Daoy (cell line): ENCODE results near the gene PITPNM3. TPM values are rescaled to one million over a fixed set of nuclear protein-coding genes. Genes with fewer than 3 reads are reported as not detected.

Experiments
- DNase-seq: peaks from one replicate; pipeline ENCODE4 v3.0.0-alpha.2; 2015; ENCODE audit warnings: low read depth
- total RNA-seq: library from RNA; depleted of rRNA; stranded (reverse); fragments of >200 nt; shearing (Covaris generic); gene quantifications from 2 replicates; pipeline ENCODE4 v1.2.3, GENCODE V29; 2014

PITPNM3 gene
- total RNA-seq, 1 experiment from 2014 or later, result 0.51 TPM

GRCh38 chr17:6526362-6527152, 29.8 kb downstream of the PITPNM3 start:
- no peak for DNase-seq

- DNase-seq, result no peak
Measured at GRCh38 chr17:6525731-6526130, 30.6 kb downstream of the PITPNM3 start.

DNA sequence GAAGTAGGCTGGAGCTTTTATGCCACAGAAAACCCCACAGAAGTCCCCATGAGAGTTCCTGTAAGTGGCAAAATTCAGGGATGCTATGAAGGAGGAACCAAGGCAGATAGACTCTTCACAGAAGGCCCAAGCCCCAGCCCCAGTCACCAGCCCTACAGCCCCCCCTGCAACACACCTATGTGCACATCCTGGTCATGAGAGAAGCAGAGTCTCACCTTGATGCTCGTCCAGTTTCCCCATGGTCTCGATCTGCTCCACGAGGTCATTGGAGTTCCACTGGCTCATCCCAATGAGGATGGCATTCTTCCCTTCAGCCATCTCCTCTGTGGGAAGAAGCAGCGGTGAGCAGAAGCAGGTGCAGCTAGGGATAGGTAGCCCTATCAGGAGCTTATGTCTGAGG, 31.2 kb downstream of the PITPNM3 start:
- no peak for DNase-seq

GRCh38 chr17:6524520-6524919, 31.8 kb downstream of the PITPNM3 start:
- peak; percentile 28 for DNase-seq

DNA sequence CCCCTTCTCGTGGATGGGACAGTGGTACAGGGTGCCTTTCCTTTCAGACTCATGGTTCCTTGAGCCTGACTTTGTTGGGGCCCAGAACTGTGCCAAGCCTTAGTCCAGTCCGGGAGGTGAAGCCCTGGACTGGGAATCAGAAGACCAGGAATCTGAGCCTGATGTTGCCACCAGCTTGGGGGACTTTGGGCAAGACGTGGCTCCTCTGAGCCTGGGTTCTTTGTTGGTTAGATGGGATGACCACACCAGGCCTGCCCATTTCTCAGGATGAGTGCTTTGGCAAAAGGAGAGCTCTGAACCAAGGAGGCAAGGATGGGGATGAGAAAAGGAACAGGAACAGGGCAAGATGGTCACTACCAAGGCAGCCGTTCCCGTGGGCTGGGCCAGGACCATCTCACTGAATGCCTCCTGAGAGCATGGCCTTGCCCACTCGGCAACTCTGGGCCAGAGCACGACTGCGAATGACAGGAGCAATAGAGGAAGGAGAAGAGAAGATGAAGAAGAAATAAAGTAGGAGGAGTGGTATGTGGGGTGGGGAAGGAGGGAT, 32.5 kb downstream of the PITPNM3 start:
- no peak for DNase-seq

DNA sequence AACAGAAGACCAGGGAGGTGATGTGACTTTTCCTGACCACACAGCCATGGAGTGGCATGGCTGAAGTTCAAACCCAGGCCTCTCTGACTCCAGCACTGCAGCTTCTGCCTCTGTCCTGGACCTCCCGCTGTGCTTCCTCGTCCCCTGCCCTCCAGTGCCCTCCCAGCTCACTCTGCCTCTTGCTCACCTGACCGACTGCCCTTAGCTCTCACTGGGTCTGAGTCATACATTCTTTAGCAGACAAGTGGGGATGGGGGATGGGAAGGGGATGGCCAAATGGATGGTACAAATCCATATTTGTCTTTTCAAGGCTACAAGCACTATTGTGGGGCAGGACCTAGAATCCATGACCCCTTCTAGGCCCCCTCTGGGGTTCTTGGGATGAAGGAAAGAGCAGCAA, 33.0 kb downstream of the PITPNM3 start:
- DNase-seq, result peak; percentile 70

- DNase-seq, result no peak
Measured at GRCh38 chr17:6521586-6521985, 34.8 kb downstream of the PITPNM3 start.

DNA sequence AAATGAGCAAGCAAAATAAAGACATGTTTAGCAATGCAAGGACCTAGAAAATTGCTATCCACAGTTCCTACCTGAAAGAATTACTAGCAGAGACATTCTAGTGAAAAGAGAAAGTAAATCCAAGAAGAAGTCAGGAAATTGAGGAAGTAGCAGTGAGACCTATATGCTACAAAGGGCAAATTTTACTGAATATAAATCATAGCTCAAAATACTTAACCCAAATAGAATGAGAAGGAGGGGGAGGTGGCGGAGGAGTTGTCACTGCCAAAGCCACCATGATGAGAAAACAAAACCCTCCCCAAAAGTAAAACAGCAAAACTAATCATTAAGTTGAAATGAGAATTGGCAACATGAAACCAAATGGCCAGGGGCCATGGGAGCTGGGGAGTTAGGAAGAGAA, 39.3 kb downstream of the PITPNM3 start:
- DNase-seq, result no peak

DNA sequence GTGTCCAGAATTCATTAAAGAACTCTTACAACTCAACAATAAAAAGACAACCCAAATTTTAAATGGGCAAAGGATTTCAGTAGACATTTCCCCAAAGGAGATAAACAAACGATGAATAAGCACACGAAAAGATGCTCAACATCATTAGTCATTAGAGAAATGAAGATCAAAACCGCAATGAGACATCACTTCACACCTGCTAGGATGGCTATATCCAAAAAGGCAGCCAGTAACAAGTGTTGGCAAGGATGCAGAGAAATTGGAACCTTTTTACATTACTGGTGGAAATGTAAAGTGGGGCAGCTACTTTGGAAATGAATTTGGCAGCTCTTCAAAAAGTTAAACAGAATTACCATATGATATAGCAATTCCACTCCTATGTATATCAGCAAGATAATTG, 42.0 kb downstream of the PITPNM3 start:
- no peak for DNase-seq

DNA sequence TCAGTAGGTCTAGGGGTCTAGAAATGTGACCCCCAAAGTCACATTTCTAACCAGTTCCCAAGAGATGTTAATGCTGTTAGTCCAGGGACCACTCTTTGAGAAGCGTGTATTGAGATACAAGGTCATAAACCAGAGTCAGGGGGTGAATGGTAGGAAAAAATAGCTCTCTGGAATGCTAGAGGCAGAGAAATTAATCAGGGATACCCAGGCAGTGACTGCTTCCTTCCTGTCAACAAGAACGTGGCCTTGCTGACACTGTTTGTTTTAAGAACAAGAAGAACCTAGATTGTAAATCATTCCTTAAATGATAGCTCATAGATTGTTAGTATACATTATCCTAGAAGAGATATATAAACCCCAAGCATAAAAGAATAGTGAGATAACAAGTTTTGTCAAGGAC, 43.8 kb downstream of the PITPNM3 start:
- no peak for DNase-seq

DNA sequence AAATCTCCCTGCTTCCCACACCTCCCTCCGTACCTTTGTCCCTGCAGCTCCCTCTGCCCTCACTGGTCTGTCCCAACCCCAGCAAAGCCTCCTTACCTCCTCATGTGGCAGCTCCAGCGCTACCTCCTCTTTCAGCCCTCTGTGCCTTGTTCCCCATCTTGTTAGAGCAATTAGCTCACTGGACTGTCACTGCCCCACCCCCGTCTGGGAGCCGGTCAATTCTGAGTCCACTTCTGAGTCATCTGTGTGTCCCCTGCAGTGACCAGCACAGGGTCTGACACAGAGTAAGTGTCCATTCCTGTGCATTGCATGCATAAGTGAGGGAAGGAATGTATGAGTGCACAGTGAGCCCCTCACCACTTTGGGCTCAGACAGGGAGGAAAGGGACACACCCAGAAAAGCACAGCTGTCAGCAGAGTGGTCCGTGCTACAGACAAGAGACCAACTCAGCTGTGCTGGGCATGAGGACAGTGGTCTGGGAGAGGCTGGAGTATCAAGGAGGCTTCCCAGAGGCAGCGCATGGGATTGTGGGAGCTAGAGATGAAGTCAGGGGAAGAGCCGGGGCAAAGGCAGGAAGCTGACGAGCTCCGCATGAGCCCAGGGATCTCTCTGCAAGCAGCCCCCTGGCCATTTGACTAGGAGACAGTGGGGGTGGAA, 45.9 kb downstream of the PITPNM3 start:
- DNase-seq, result no peak

DNA sequence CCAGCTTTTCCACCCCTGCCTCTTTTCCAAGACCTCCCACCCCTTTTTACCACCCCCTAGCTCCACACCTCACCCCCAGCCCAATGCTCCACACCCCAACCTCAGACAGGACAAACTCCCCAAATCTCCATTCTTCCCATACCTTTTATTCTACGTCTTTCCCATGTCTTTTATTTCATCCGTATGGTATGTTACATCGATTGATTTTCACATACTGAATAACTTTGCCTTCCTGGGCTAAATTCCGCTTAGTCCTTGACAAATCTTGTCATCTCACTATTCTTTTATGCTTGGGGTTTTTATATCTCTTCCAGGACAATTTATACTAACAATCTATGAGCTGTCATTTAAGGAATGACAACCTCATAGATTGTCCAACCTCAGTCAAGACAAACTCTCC, 46.4 kb downstream of the PITPNM3 start:
- no peak for DNase-seq

DNA sequence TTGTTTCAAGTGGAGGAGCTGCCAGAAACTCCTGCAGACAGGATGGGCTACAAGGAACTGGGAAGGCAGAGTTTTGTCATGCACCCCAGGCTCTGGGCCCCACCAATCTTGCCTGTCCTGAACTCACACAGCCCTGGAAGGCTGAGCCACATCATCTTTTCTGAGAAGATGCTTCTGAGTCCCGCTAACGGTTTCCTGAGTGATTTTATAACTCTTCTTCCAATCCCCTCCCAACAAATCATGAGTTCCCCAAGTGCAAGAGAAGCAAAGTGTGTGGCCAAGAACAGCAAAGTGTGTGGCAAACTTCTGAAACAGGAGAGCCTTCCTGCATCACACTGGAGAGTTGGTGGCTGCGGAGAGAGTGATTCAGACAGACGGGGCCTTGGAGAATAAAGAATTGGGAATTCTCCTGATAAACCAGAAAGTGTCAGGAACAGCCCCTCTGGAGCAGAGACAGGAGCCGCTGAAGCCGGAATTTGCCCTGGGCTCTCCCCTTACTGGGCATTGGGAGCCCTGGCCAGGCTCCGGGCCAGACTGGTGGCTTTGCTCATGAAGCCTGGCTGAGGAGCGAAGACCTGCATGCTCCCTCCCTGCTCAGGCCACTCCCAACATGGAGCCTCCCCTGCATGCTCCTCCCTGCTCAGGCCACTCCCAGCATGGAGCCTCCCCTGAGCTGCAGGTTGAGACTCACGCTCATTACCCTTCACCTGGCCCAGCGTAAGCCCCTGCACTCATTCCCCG, 47.2 kb downstream of the PITPNM3 start:
- DNase-seq, result no peak

- peak; percentile 51 for DNase-seq
Measured at GRCh38 chr17:6508519-6509030, 47.8 kb downstream of the PITPNM3 start.

DNA sequence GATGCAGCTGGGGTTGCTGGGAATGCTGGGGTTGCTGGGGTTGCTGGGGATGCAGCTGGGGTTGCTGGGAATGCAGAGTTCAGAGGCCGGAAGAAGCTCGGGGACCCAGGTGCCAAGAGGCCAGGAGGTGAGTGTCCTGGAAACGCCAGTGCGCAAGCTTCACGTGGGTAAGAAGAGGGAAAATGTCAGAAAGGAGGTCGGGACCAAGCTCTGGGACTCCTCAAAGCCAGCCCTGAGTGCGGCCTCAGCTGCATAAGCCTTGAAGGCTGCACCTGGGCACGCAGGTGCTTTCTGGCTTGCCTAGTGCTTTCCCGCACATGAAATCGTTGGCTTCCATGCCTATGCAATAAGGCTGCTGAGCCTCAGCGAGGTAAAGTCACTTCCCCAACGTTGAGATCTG, 48.3 kb downstream of the PITPNM3 start:
- DNase-seq, result no peak

GRCh38 chr17:6507535-6507934, 48.8 kb downstream of the PITPNM3 start:
- DNase-seq, result peak; percentile 93

DNA sequence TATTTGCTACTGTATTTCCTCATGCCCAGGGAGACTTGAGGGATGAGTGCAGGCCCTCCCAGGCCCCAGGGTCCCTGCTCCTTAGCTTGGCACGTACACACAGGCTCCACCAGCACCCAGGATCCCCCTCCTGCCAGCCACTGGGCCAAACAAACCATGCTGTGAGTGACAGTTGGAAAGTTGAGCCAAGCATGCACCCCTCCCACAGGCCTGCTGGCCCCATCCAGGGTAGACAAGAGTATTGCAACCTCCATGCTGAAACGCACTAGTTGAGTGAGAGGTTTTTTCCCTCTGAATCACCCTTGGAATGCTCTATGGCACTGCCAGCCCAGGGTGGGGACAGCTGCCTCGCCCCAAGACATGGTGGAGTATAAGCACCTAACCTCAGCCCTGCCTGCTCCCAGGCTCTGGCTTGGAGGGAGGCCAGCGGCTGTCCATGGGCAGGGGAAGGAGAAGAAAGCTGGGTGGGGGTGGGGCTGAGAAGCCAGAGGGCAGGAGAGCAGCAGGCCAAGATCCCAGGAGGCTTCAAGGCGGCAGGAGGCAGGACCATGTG, 49.6 kb downstream of the PITPNM3 start:
- peak; percentile 88 for DNase-seq

- DNase-seq, result peak; percentile 78
Measured at GRCh38 chr17:6505425-6506142, 50.8 kb downstream of the PITPNM3 start.

DNA sequence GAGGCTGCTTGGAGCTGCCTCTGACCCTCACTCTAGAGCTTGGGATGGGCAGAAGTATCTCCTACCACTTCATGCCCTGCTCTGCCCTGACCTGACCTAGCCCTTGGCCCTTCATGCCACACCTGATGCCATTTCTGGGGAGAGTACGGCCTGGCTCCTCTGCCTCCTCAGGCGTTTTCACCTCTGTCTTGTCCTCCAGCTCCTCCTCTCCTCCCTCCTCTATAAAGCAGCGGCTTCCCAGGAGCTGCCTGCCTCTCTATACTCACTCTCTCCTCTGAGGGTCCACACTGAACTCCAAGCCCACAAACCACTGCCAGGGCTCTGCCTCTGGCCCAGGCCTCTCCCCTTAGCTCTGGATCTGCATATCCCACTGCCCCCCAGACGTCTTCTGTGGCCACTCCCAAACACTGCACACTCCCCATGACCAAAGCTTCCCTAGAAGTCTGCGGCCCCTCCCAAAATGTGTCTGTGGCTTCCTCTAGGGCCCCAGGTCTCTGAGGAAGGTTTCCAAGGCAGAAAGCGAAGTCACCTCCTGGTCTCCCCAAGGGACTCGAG, 52.6 kb downstream of the PITPNM3 start:
- DNase-seq, result no peak

DNA sequence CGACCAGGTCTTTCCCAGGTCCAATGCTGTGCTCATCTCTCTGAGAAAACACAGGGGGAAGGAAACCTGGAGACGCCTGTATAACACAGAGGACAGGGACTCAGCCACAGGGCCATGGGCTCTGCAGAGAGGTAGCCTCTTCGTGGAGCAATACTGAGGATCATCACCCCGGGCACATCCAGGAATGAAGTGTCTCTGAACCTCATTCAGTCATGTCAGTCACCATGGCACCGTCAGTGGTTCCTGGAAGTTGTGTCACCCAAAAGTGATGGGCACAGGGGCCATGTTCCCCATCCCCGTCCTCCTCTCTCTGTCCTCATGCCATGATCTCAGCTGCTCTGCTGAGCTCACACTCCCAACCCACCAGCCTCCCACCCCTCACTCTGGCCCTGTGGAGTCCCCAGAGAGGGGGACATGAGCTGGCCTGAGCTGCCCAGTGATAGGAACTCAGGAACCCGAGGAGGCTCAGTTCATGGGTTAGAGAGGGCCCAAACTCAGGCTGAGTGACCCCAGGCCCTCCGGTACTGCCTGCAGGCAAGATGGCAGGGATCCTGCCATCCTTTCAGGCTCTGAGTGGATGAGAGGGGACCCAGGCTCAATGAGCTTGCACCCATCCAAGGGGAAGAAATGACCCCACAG, 53.4 kb downstream of the PITPNM3 start:
- no peak for DNase-seq
